HG02885 (cell line): ENCODE results near the gene DGKQ.
A peak's percentile ranks its signal among the peaks of the same experiment; 100 is the strongest.

ENCODE experiments used
- ATAC-seq: cut with Tn5 transposase; IDR thresholded peaks from one replicate; pipeline ENCODE4 v1.9.1; 2021; ENCODE audit warnings: mild to moderate bottlenecking; ENCODE audit not compliant: unreplicated experiment, poor library complexity

The DGKQ gene

DNA sequence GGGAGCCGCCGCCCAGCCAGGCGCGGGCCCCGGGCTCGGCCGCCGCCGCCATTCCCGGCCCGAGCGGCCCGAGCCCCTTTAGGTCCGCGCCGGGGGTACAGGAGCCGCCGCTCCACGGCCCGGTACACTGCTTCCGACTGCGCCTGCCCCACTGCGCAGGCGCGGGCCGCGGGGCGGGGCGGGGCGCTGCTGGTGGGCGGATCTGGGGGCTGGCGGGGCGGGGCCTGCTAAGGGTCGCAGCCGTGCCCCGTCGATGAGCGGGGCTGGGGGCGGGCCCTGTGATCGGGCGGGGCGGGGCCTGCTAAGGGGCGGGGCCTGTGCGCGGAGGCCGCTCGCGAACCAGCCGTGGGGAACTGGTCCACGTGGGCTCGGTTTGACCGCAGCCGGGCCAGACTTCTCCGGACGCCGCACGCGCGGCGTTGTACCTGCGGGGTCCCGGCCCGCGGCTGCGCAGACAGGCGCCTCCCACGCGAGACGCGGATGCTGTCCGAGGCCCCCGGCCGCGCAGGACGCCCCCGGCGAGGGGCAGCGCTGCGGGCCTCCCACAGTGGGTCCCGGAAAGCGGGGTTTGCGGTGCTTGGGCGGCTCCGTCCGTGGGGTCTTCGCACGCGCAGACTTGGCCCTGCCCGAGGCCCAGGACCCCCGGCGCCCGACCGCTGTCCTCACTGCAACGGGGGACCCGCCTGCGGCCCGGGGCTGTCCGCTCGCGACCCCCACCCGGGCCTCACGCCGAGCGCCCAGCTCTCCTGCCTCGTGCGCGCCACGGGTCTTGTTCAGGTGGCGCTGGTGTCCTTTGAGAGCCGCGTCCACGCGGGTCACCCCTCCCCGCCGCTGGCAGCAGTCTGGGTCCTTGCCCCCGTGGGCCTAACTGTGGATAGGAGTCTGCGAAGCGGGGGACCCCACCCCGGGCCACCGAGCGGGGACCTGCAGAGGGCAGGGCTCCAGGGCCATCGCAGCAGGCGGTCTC, at the start of gene DGKQ:
TSS of gene DGKQ (minus strand) at position 139 of the 967 bp plus-strand sequence. CDS start at position 52, 87 bp downstream.
- ATAC-seq, result peak; percentile 78

- ATAC-seq, result no peak
These were observed 49.3 kb upstream of the DGKQ start for GRCh38 chr4:1022739-1023066.

- ATAC-seq, result no peak
These were observed 48.8 kb upstream of the DGKQ start for GRCh38 chr4:1022051-1022738.

GRCh38 chr4:1021386-1022050, 48.1 kb upstream of the DGKQ start:
- peak; percentile 68 for ATAC-seq

DNA sequence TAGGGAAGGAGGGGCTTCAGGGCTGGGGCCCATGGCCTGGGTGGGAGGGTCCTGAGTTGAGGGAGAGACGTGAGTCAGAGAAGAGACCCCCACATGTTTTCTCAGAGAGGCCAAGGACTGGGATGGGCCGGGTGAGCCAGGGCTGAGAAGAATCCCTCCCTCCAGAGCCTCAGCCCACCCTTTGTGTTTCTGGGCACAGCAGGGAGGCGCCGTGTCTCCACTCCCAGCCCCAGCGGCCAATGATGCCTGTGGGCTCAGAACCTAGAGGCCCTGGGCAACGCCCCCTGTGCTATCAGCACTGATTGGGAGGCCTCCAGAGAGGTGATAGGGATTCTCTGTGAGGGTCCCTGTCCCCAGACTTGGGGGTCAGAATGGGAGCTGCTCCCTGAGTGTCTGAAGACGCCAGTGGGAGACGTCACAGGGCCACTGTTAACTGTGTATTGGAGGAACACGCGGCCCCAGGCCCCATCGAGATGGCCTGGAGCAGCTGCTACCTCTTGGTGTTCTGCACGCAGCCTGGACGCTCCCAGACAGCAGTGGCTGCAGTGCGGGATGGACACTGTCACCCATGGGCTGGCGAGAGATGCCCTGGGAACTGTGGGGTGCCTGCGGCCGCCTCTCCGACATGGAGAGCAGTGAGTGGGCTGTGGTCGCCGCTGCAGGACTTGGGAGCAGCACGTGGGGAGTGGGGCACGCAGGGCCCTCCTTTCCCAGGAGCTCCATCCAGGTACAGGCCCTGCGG, 46.5 kb upstream of the DGKQ start:
- ATAC-seq, result no peak

GRCh38 chr4:1019320-1019719, 46.0 kb upstream of the DGKQ start:
- no peak for ATAC-seq

- no peak for ATAC-seq
These were observed 45.0 kb upstream of the DGKQ start for GRCh38 chr4:1018147-1019020.

GRCh38 chr4:1017706-1018105, 44.3 kb upstream of the DGKQ start:
- ATAC-seq, result no peak

DNA sequence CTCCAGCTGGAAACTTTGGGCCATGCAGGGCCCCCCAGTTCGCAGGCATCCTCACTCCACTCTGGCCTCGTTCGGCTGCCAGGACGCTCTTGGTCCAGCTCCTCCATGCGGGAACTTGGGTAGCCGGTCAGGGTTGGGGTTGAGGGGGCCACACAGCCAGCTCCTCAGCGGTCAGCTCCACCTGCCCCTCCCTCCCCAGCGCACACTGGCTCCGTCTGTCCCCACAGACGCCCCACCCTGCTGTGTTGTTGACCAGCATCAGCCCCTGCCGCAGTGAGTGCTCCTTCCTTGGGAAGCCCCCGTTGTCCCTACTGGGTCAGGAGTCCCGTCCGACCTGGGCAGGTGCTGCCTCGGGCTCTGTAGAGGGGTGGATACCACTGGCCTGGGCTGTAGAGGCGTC, 43.8 kb upstream of the DGKQ start:
- ATAC-seq, result no peak

- no peak for ATAC-seq
These were observed 42.4 kb upstream of the DGKQ start for GRCh38 chr4:1015746-1016145.

- no peak for ATAC-seq
These were observed 41.8 kb upstream of the DGKQ start for GRCh38 chr4:1015179-1015578.

- ATAC-seq, result no peak
These were observed 41.2 kb upstream of the DGKQ start for GRCh38 chr4:1014291-1015167.

GRCh38 chr4:1013225-1014073, 40.1 kb upstream of the DGKQ start:
- ATAC-seq, result no peak

GRCh38 chr4:1012034-1012739, 38.8 kb upstream of the DGKQ start:
- no peak for ATAC-seq

GRCh38 chr4:1011666-1012033, 38.3 kb upstream of the DGKQ start:
- peak; percentile 7 for ATAC-seq

DNA sequence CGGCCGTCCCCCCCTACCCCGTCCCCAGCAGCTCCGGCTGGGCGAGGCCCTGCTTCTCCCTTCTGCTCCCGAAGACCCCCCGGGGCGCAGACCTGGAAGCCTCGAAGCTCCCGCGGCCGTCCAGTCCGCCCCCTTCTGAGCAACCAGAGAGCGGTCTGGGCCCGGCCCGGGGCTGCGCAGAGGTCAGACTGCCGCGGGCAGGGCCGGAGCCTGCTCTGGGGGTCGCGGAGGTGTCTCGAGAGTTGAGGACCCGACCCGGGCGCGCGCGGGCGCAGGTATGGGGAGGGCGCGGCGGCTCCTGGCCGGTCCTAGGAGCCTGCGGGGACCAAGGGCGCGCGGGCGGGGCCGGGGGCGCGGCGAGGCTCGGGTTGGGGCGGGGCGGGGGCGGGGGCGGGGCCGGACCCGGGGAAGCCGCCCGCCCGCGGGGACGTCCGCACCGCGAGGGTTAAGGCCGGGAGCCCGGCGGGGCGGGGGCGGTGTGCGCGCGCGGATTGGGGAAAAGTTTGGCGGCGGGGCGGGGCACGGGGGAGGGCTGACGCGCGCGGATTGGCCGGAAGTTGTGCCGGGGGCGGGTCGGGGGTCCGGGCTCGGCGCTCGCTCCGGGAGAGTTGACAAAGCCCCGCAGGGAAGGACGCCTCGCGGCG, 37.8 kb upstream of the DGKQ start, which contains the start of gene FGFRL1:
TSS of gene FGFRL1 (plus strand) at position 605 of the 644 bp plus-strand sequence. CDS start 860 bp downstream, outside the sequence.
- ATAC-seq, result peak; percentile 45
